Right lobe of liver (tissue), 6 donors: ENCODE measurements around the gene STRN4. TPM values are rescaled to one million over a fixed set of nuclear protein-coding genes. Genes with fewer than 3 reads are reported as not detected.
A peak's percentile ranks its signal among the peaks of the same experiment; 100 is the strongest.

ENCODE experiments used
- ATAC-seq, 4 donors: fragments of 200-7000 bp; cut with Tn5 transposase; one replicate each; pipeline ENCODE4 v1.9.1; 2020; ENCODE audit warnings: mild to moderate bottlenecking in 4 of 4, moderate library complexity in 4 of 4
- DNase-seq, 3 donors: peaks; one replicate each; pipeline ENCODE4 v3.0.0-alpha.2; 2020
- H3K27ac ChIP-seq, 3 donors: fragments of 200-600 bp; one replicate each; pipeline ENCODE4 v1.8.0; 2022
- H3K27me3 ChIP-seq, 2 donors: fragments of 200-600 bp; one replicate each; pipeline ENCODE4 v1.8.0; 2022
- H3K36me3 ChIP-seq, 4 donors: fragments of 200-600 bp; sonication (generic) in 1 of 4; one replicate each; pipeline versions ENCODE4 v1.5.1 to v1.8.0; 2017 to 2022; ENCODE audit warnings: control low read depth in 1 of 4
- H3K4me1 ChIP-seq, 4 donors: fragments of 200-600 bp; sonication (generic) in 1 of 4; one replicate each; pipeline versions ENCODE4 v1.5.1 to v1.8.0; 2017 to 2022; ENCODE audit warnings: control low read depth in 1 of 4
- H3K4me3 ChIP-seq, 3 donors: fragments of 200-600 bp; one replicate each; pipeline ENCODE4 v1.8.0; 2022
- H3K9me3 ChIP-seq, 4 donors: fragments of 200-600 bp; sonication (generic) in 1 of 4; one replicate each; pipeline versions ENCODE4 v1.5.1 to v1.8.0; 2017 to 2022; ENCODE audit warnings: control low read depth in 1 of 4
- POLR2A ChIP-seq: fragments of 450-650 bp; IDR thresholded peaks from one replicate; pipeline ENCODE4 v1.6.1; 2017; ENCODE audit warnings: antibody characterized with exemption, mild to moderate bottlenecking
- WGBS: methylation state at CpG from one replicate; pipeline ENCODE4 v1.1.6; 2018; ENCODE audit warnings: low coverage, low lambda C conversion rate; ENCODE audit not compliant: insufficient coverage; ENCODE audit errors: missing lambda C conversion rate; 5-methylcytosine and 5-hydroxymethylcytosine counted together
- intact Hi-C, 2 donors: fragments of 100-400 bp; cut with DNase I; formaldehyde crosslinking; loops; one replicate each; pipeline versions ENCODE4 v1.11.2 to v1.14.1; 2022
- total RNA-seq, 6 experiments: library from RNA; depleted of rRNA in 2 of 6; stranded (reverse); fragments of >200 nt in 2 of 6; fragmentation: NEBNext Ultra II Directional in 3 of 6; extraction: Animal tissue kit (Norgen Biotek cat#: 25700) in 3 of 6; gene quantifications; one replicate each; pipeline versions ENCODE4 v1.1.0 to v1.2.4, GENCODE V29; 2016 to 2023
- TF ChIP-seq, protein P1 (sequence below), 4 donors: fragments of 200-600 bp in 3 of 4; fragments of 450-650 bp in 1 of 4; IDR thresholded peaks; one replicate each; pipeline versions ENCODE4 v1.5.1 to v1.8.0; 2016 to 2022; ENCODE audit warnings: antibody characterized with exemption in 4 of 4, mild to moderate bottlenecking in 2 of 4
- donor health status: DM: no; HTN: yes; CAD: no.
- donor health status: DM: no; HTN: no; CAD: no.
- donor health status: DM: no; HTN: no; CAD: no.
- donor health status: DM: no; HTN: yes; CAD: no.
- donor health status: DM: no; HTN: yes; CAD: no.

Gene STRN4
- total RNA-seq, 6 experiments from 2014 or later: 16.9 to 28.1 (median 23.7) TPM

DNA sequence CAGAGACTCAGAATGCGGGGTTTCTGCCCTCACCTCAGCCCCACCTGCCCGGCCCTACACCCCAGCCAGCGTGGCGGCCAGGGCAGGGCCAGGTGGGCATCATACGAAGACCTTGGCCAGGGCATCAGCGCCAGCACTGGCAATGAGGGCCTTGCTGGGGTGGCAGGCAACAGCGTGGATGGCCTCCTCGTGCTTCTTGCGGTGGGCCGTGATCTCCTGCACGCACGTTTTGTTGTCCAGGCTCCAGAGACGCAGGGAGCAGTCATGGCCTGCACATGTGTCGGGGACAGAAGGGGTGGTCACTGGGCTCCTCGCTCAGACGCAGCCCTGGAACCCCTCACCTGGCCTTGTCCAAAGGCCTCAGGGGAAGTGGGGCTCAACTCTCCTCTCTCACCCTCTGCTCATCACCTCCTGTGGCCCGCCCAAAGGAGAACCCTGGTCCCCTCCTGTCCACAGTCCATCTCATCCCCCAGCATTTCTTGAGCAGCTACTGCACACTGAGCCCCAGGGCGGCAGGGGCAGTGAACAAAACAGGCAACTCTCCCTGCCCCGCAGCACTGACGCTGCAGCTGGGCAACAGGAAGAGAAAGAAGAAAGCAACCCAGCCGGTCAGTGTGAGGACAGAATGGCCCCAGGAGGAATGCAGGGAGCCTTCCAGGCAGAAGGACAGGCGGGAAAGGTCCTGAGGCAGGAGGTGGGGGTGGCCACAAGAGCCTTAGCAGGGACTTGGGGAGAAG lies 25.6 kb downstream of the STRN4 start:
- DNase-seq: no peak
- H3K27ac ChIP-seq: no peak overlapping the region
- no peaks in the 10 kb centered on the region for H3K9me3 ChIP-seq
- 61% methylated on average over 5 of the region's 22 CpGs for WGBS
- H3K4me3 ChIP-seq: no peak overlapping the region
- H3K36me3 ChIP-seq: peaks cover 0 to 44% (median 16%) of the 10 kb centered on the region in 4 donors
- no peak for TF ChIP-seq POLR2A
- TF ChIP-seq, protein P1, sequence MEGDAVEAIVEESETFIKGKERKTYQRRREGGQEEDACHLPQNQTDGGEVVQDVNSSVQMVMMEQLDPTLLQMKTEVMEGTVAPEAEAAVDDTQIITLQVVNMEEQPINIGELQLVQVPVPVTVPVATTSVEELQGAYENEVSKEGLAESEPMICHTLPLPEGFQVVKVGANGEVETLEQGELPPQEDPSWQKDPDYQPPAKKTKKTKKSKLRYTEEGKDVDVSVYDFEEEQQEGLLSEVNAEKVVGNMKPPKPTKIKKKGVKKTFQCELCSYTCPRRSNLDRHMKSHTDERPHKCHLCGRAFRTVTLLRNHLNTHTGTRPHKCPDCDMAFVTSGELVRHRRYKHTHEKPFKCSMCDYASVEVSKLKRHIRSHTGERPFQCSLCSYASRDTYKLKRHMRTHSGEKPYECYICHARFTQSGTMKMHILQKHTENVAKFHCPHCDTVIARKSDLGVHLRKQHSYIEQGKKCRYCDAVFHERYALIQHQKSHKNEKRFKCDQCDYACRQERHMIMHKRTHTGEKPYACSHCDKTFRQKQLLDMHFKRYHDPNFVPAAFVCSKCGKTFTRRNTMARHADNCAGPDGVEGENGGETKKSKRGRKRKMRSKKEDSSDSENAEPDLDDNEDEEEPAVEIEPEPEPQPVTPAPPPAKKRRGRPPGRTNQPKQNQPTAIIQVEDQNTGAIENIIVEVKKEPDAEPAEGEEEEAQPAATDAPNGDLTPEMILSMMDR (IDR thresholded peaks at IDR 0.05): no peak
- intact Hi-C loops: no loop called here
- H3K27me3 ChIP-seq: no peaks in the 10 kb centered on the region
- peaks cover 0 to 4% (median 0%) of the 10 kb centered on the region in 4 donors for H3K4me1 ChIP-seq
- ATAC-seq: no peak

DNA sequence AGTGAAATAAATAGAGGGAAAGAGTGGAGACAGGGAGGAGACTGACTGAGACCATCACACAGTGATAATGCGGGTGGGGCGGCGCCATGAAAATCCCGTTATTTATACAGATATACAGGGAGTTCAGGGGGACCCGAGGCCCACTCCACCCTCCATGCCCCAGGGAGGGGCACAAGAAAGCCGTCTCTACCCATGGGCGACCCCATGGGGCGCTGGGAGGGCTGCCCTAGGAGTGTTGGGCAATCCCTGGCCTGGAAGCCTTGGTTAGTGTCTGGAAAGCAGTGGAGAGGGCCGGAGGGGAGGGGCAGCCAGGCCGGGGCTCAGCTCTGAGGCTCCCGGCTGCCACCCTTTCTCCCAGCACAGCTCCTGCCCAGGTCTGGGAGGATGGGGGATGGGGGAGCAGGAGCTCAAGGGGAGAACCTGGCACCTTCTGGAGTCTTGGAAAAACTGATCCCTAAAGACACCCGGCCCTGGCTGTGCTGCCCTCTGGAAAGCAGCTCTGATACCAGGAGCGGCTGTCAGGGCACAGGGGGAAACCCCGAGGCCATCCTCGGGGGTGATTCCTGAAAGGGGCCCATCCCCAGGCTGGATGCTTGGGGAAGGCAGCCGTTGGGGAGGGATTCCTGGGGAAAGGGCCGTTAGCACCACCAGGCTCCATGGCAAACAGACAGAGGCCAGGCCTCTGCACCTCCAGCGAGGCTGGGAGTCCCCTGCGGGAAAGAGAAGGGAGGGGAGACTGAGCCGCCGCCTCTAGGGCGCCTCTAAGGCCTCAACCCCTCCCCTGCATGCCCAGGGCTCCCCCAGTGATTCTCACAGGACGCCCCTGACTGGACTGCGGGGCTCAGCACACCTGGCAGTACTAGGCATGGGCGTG lies 26.4 kb downstream of the STRN4 start:
- no peaks in the 10 kb centered on the region for H3K9me3 ChIP-seq
- ATAC-seq (no peak), DNase-seq (no peak)
- intact Hi-C loops: no loop called here
- WGBS: 80% methylated on average over 13 of the region's 25 CpGs
- no peaks in the 10 kb centered on the region for H3K27me3 ChIP-seq
- no peak overlapping the region for H3K4me3 ChIP-seq
- peaks cover 0 to 37% (median 12%) of the 10 kb centered on the region in 4 donors for H3K36me3 ChIP-seq
- H3K27ac ChIP-seq: no peak overlapping the region
- peaks cover 0 to 12% (median 3%) of the 10 kb centered on the region in 4 donors for H3K4me1 ChIP-seq
- TF ChIP-seq, protein P1 (IDR thresholded peaks at IDR 0.05): no peak
- no peak for TF ChIP-seq POLR2A

DNA sequence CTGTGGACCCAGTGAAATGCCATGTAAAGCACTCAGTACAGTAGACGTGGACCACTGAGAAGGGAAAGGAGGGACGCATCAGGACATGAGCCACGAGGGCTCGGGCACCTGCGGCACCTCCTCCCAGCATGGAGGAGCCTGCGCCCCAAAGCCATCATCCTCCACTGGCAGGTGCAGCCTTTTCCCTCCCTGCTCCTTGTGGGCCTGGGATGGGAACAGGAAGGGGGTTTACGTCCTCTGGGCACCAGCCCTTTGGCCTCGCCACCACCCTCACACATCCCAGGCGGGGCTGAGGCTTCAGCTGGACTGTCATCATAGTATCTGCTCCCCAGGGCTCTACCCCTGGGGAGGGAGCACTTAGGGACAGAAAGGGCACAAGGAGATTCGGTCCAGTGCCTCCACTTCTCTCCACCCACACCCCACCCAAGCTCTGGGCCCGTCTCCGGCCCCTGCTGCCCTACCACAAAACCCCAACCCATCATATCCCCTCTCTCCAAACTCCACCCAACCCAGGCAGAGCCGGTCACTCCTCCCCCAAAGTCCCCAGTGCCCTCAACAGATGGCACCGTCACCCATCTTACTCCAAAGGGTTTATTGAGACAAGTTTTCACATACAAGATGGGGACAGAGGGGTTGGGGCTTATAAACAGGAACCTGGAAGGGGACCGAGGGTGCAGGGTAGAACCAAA lies 27.2 kb downstream of the STRN4 start:
- intact Hi-C loops: no loop called here
- peaks cover 0 to 13% (median 5%) of the 10 kb centered on the region in 4 donors for H3K4me1 ChIP-seq
- no peaks in the 10 kb centered on the region for H3K27me3 ChIP-seq
- ATAC-seq: no peak
- no peak for TF ChIP-seq POLR2A
- TF ChIP-seq, protein P1 (IDR thresholded peaks at IDR 0.05): no peak
- H3K27ac ChIP-seq: no peak overlapping the region
- 63% methylated on average over 6 of the region's 15 CpGs for WGBS
- H3K4me3 ChIP-seq: no peak overlapping the region
- DNase-seq: peak in 1 of 3 donors; percentile 44
- peaks cover 0 to 29% (median 9%) of the 10 kb centered on the region in 4 donors for H3K36me3 ChIP-seq
- H3K9me3 ChIP-seq: no peaks in the 10 kb centered on the region

- Histone ChIP-seq H3K4me3 (no peak overlapping the region), H3K27ac (peak overlapping the region in 1 of 3 donors; percentile 94), H3K27me3 (no peaks in the 10 kb centered on the region), H3K36me3 (peaks cover 0 to 28% (median 7%) of the 10 kb centered on the region in 4 donors), H3K9me3 (no peaks in the 10 kb centered on the region), H3K4me1 (peaks cover 0 to 15% (median 5%) of the 10 kb centered on the region in 4 donors)
- 51% methylated on average over 7 of the region's 17 CpGs for WGBS
- ATAC-seq: no peak
- intact Hi-C loops: no loop called here
- peak in 1 of 3 donors; percentile 60 for DNase-seq
- no peak for TF ChIP-seq POLR2A
- TF ChIP-seq, protein P1 (IDR thresholded peaks at IDR 0.05): no peak
Measured at GRCh38 chr19:46718157-46718933, 27.9 kb downstream of the STRN4 start.
